Measurements from ENCODE around the gene KIAA1549. TPM values are rescaled to one million over a fixed set of nuclear protein-coding genes. Genes with fewer than 3 reads are reported as not detected.

KIAA1549 gene
- total RNA-seq, 1 experiment from 2014 or later = 14.1 TPM

DNA sequence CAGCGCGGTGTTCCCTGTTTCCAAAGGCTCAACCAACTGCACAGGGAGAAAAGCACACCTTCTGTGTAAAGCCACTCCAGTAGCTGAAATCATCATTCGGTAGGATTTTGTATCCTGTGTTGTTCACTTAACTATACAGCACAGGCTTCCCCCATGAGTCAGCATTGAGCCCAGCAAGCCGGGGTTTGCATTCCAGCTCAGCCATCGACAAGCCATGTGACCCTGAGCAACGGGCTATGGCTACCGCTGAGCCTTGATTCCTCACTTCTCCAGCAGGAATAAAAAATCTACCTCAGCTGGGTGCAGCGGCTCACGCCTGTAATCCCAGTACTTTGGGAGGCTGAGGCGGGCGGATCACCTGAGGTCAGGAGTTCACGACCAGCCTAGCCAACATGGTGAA, 139.1 kb downstream of the KIAA1549 start:
- no TSS peak for BruUV-seq (replicated peaks)
- DNase-seq (ENCODE audit: low read depth, low spot score) (no peak), ATAC-seq (peak; percentile 71; the same call in 1 of the 2 replicates)
- H3K27me3 ChIP-seq (ENCODE audit: control insufficient read depth, insufficient read depth, low read length) = no peaks in the 10 kb centered on the region
- H3K36me3 ChIP-seq (ENCODE audit: control insufficient read depth, insufficient read depth, low read length) = no peaks in the 10 kb centered on the region
- ChIA-PET CTCF (no interaction called here), POLR2A (no interaction called here)
- H3K4me3 ChIP-seq (ENCODE audit: low read depth in 2 of 2, low read length in 2 of 2) = no peak overlapping the region
- H3K4me1 ChIP-seq (ENCODE audit: control insufficient read depth, insufficient read depth, low read length) = no peaks in the 10 kb centered on the region
- intact Hi-C loops (cut with micrococcal nuclease; ENCODE audit: unreplicated experiment) (no loop called here), in situ Hi-C loops (cut with HindIII; ENCODE audit: low pct_unique_long_range_greater_than_20kb, low sequenced_read_pairs) (no loop called here)
- TF ChIP-seq, protein P1, sequence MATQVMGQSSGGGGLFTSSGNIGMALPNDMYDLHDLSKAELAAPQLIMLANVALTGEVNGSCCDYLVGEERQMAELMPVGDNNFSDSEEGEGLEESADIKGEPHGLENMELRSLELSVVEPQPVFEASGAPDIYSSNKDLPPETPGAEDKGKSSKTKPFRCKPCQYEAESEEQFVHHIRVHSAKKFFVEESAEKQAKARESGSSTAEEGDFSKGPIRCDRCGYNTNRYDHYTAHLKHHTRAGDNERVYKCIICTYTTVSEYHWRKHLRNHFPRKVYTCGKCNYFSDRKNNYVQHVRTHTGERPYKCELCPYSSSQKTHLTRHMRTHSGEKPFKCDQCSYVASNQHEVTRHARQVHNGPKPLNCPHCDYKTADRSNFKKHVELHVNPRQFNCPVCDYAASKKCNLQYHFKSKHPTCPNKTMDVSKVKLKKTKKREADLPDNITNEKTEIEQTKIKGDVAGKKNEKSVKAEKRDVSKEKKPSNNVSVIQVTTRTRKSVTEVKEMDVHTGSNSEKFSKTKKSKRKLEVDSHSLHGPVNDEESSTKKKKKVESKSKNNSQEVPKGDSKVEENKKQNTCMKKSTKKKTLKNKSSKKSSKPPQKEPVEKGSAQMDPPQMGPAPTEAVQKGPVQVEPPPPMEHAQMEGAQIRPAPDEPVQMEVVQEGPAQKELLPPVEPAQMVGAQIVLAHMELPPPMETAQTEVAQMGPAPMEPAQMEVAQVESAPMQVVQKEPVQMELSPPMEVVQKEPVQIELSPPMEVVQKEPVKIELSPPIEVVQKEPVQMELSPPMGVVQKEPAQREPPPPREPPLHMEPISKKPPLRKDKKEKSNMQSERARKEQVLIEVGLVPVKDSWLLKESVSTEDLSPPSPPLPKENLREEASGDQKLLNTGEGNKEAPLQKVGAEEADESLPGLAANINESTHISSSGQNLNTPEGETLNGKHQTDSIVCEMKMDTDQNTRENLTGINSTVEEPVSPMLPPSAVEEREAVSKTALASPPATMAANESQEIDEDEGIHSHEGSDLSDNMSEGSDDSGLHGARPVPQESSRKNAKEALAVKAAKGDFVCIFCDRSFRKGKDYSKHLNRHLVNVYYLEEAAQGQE (IDR thresholded peaks at IDR 0.05; ENCODE audit: insufficient read depth in 1 of 2, low read depth in 2 of 2, low read length in 1 of 2) = no peak
- TF ChIP-seq TCF7L2 (IDR thresholded peaks at IDR 0.05; ENCODE audit: low read depth, low read length) (no peak), POLR2AphosphoS5 (IDR thresholded peaks at IDR 0.05; ENCODE audit: low read depth, low read length) (no peak), SIN3A (IDR thresholded peaks at IDR 0.05; ENCODE audit: borderline replicate concordance, insufficient read depth, low read depth, low read length) (no peak)
- TF ChIP-seq, protein P2, sequence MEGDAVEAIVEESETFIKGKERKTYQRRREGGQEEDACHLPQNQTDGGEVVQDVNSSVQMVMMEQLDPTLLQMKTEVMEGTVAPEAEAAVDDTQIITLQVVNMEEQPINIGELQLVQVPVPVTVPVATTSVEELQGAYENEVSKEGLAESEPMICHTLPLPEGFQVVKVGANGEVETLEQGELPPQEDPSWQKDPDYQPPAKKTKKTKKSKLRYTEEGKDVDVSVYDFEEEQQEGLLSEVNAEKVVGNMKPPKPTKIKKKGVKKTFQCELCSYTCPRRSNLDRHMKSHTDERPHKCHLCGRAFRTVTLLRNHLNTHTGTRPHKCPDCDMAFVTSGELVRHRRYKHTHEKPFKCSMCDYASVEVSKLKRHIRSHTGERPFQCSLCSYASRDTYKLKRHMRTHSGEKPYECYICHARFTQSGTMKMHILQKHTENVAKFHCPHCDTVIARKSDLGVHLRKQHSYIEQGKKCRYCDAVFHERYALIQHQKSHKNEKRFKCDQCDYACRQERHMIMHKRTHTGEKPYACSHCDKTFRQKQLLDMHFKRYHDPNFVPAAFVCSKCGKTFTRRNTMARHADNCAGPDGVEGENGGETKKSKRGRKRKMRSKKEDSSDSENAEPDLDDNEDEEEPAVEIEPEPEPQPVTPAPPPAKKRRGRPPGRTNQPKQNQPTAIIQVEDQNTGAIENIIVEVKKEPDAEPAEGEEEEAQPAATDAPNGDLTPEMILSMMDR (IDR thresholded peaks at IDR 0.05) = no peak
- H3K27ac ChIP-seq (ENCODE audit: low read length) = no peak overlapping the region
- no peaks in the 10 kb centered on the region for H3K9me3 ChIP-seq (ENCODE audit: control insufficient read depth, insufficient read depth, low read depth, low read length)

DNA sequence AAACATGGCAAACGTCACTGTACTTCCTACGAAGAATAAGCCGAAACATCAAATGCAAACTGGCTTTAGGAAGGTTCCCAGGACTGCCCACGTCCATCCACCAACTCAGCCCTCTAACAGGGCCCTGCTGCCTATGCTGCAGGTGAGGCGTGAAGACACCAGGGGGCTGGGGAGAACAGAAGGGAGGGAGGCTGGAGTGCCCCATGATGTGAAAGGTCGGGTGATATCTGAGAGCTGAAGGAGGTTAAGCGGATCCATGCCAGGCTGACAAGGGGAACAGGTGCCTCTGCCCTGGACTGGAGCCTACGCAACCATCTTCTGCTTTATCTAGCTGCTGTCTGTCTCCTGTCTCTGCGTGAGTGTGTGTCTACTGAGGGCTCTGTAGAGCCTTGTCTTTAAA, 143.0 kb downstream of the KIAA1549 start:
- Histone ChIP-seq H3K36me3 (ENCODE audit: control insufficient read depth, insufficient read depth, low read length) (no peaks in the 10 kb centered on the region), H3K9me3 (ENCODE audit: control insufficient read depth, insufficient read depth, low read depth, low read length) (no peaks in the 10 kb centered on the region), H3K27me3 (ENCODE audit: control insufficient read depth, insufficient read depth, low read length) (no peaks in the 10 kb centered on the region), H3K4me3 (ENCODE audit: low read depth in 2 of 2, low read length in 2 of 2) (no peak overlapping the region), H3K27ac (ENCODE audit: low read length) (no peak overlapping the region), H3K4me1 (ENCODE audit: control insufficient read depth, insufficient read depth, low read length) (no peaks in the 10 kb centered on the region)
- no peak for TF ChIP-seq TCF7L2 (IDR thresholded peaks at IDR 0.05; ENCODE audit: low read depth, low read length)
- TF ChIP-seq SIN3A (IDR thresholded peaks at IDR 0.05; ENCODE audit: borderline replicate concordance, insufficient read depth, low read depth, low read length) = no peak
- no peak for TF ChIP-seq POLR2AphosphoS5 (IDR thresholded peaks at IDR 0.05; ENCODE audit: low read depth, low read length)
- TF ChIP-seq, protein P1 (IDR thresholded peaks at IDR 0.05; ENCODE audit: insufficient read depth in 1 of 2, low read depth in 2 of 2, low read length in 1 of 2) = no peak
- TF ChIP-seq, protein P2 (IDR thresholded peaks at IDR 0.05) = no peak
- no peak for ATAC-seq
- DNase-seq (ENCODE audit: low read depth, low spot score) = no peak
- in situ Hi-C loops (cut with HindIII; ENCODE audit: low pct_unique_long_range_greater_than_20kb, low sequenced_read_pairs) = no loop called here
- no TSS peak for BruUV-seq (replicated peaks)
- CTCF ChIA-PET = no interaction called here
- POLR2A ChIA-PET = no interaction called here
- intact Hi-C loops (cut with micrococcal nuclease; ENCODE audit: unreplicated experiment) = no loop called here
